CD4-positive, alpha-beta memory T cell (primary cell): ENCODE data around the gene DAB1. TPM values are rescaled to one million over a fixed set of nuclear protein-coding genes. Genes with fewer than 3 reads are reported as not detected.

ENCODE experiments used
- CTCF ChIA-PET: fragments of 350-600 bp; sonication (Branson Sonifier 250); formaldehyde crosslinking; loops from one replicate; lab custom pipeline; 2021; ENCODE audit warnings: inconsistent platforms; ENCODE audit not compliant: partially characterized antibody; lab: Charles Lee
- POLR2A ChIA-PET: fragments of 350-600 bp; sonication (Branson Sonifier 250); formaldehyde crosslinking; loops from one replicate; lab custom pipeline; 2021; ENCODE audit not compliant: partially characterized antibody; lab: Charles Lee
- DNase-seq, 5 donors: peaks; one replicate each; pipeline versions ENCODE4 v3.0.0 to v3.0.0-alpha.2; 2020 to 2022; ENCODE audit warnings: mixed read lengths in 1 of 5
- H3K27ac ChIP-seq: one replicate; pipeline ENCODE4 v1.7.0; 2013; ENCODE audit warnings: low read depth, low read length
- H3K27me3 ChIP-seq: 2 replicates; pipeline ENCODE4 v1.7.0; 2013; ENCODE audit warnings: mild to moderate bottlenecking, low read length, moderate library complexity; ENCODE audit not compliant: insufficient read depth
- H3K36me3 ChIP-seq: 2 replicates; pipeline ENCODE4 v1.7.0; 2013; ENCODE audit warnings: mild to moderate bottlenecking, low read length, moderate library complexity; ENCODE audit not compliant: insufficient read depth
- H3K4me1 ChIP-seq: 2 replicates; pipeline ENCODE4 v1.7.0; 2013; ENCODE audit warnings: mild to moderate bottlenecking, low read length, moderate library complexity; ENCODE audit not compliant: insufficient read depth
- H3K4me3 ChIP-seq, 2 donors: one replicate each; pipeline ENCODE4 v1.7.0; 2013; ENCODE audit warnings: low read length in 2 of 2, mild to moderate bottlenecking in 1 of 2
- H3K9me3 ChIP-seq, 2 donors: one replicate each; pipeline ENCODE4 v1.7.0; 2013; ENCODE audit warnings: low read length in 2 of 2, control low read depth in 1 of 2; ENCODE audit not compliant: control insufficient read depth in 1 of 2
- H3K27ac Mint-ChIP-seq, 7 donors: one replicate each; pipeline ENCODE4 v1.8.0; 2020 to 2021; ENCODE audit warnings: mixed read lengths in 7 of 7, mild to moderate bottlenecking in 6 of 7, inconsistent platforms in 3 of 7, moderate library complexity in 3 of 7
- H3K27me3 Mint-ChIP-seq, 2 donors: one replicate each; pipeline ENCODE4 v1.8.0; 2020 to 2021; ENCODE audit warnings: mixed read lengths in 2 of 2
- H3K36me3 Mint-ChIP-seq, 2 donors: one replicate each; pipeline ENCODE4 v1.8.0; 2020 to 2021; ENCODE audit warnings: mixed read lengths in 2 of 2, inconsistent platforms in 1 of 2, mild to moderate bottlenecking in 1 of 2
- H3K4me1 Mint-ChIP-seq, 4 donors: one replicate each; pipeline ENCODE4 v1.8.0; 2020 to 2021; ENCODE audit warnings: mixed read lengths in 4 of 4, mild to moderate bottlenecking in 1 of 4
- H3K4me3 Mint-ChIP-seq, 8 donors: one replicate each; pipeline ENCODE4 v1.8.0; 2020 to 2021; ENCODE audit warnings: mixed read lengths in 8 of 8, mild to moderate bottlenecking in 7 of 8, moderate library complexity in 6 of 8, inconsistent platforms in 3 of 8
- H3K9me3 Mint-ChIP-seq, 8 donors: one replicate each; pipeline ENCODE4 v1.8.0; 2020 to 2021; ENCODE audit warnings: mixed read lengths in 8 of 8, mild to moderate bottlenecking in 5 of 8, inconsistent platforms in 3 of 8, moderate library complexity in 1 of 8
- intact Hi-C: fragments of 100-400 bp; cut with micrococcal nuclease; formaldehyde crosslinking; loops from one replicate; pipeline ENCODE4 v1.15.1; 2023
- polyA plus RNA-seq, 2 donors: library from polyadenylated mRNA; unstranded; fragments of 300-500 nt; fragmentation: Illumina TruSeq; gene quantifications; one replicate each; pipeline ENCODE4 v1.2.3, GENCODE V29; 2021
- total RNA-seq, 2 experiments: library from RNA; stranded (reverse); gene quantifications; one replicate each; pipeline ENCODE4 v1.2.3, GENCODE V29; 2021

Gene DAB1
- total and polyA plus RNA-seq, 4 experiments from 2014 or later: 1.5 to 3.9 (median 3.2) TPM

DNA sequence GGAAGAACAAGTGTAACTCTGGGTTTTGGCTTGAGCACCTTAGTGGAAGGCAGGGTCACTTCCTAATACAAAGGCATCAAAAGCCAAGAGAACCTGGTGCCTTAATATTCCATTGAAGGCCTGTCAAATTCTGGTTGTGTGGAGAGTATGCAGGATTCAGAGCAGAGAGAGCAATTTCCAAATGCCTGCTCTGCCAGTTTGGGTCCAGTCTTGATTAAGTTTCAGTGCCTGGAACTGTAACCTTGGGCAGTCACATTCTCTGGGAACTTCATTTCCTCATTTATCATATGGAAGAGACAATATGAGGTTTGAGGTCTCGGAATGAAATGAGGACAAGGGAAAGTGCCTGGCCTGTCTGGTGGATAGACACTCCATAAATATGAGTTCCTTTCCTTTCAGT is 260.1 kb downstream of the DAB1 start:
- Histone ChIP-seq H3K9me3 (no peaks in the 10 kb centered on the region), H3K27ac (no peak overlapping the region), H3K4me1 (no peaks in the 10 kb centered on the region), H3K27me3 (no peaks in the 10 kb centered on the region), H3K36me3 (no peaks in the 10 kb centered on the region), H3K4me3 (no peak overlapping the region)
- no peaks in the 10 kb centered on the region for H3K4me1 Mint-ChIP-seq
- no peaks in the 10 kb centered on the region for H3K36me3 Mint-ChIP-seq
- intact Hi-C loops: no loop called here
- no peak for DNase-seq
- POLR2A ChIA-PET: no interaction called here
- no peak overlapping the region for H3K27ac Mint-ChIP-seq
- H3K27me3 Mint-ChIP-seq: peaks cover 2% of the 10 kb centered on the region in 2 donors
- peaks cover 0 to 2% (median 0%) of the 10 kb centered on the region in 8 donors for H3K9me3 Mint-ChIP-seq
- CTCF ChIA-PET: no interaction called here
- no peak overlapping the region for H3K4me3 Mint-ChIP-seq

DNA sequence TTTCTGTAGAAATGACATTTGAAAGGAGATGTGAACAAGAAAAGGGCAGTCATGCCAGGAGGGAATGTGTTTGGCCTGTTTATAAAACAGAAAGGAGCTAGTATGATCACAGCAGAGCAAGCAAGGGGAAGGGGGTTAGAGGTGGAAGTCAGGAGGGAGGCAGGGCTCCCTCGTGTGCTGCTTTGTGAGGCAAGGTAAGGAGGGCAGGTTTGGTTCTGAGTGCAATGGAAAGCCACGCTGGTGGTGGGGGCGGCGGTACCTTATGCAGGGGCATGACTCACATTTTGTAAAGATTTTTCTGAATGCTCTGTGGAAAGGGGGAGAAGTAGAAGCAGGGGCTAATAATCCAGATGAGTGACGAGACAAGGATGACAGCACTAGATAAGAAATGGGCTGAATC is 260.5 kb downstream of the DAB1 start:
- intact Hi-C loops: no loop called here
- H3K9me3 ChIP-seq: no peaks in the 10 kb centered on the region
- H3K4me3 Mint-ChIP-seq: no peak overlapping the region
- H3K27me3 Mint-ChIP-seq: peaks cover 2% of the 10 kb centered on the region in 2 donors
- no peaks in the 10 kb centered on the region for H3K36me3 Mint-ChIP-seq
- DNase-seq: no peak
- H3K36me3 ChIP-seq: no peaks in the 10 kb centered on the region
- H3K9me3 Mint-ChIP-seq: peaks cover 0 to 2% (median 0%) of the 10 kb centered on the region in 8 donors
- H3K4me1 Mint-ChIP-seq: no peaks in the 10 kb centered on the region
- no peak overlapping the region for H3K4me3 ChIP-seq
- H3K27me3 ChIP-seq: no peaks in the 10 kb centered on the region
- no peak overlapping the region for H3K27ac Mint-ChIP-seq
- no peaks in the 10 kb centered on the region for H3K4me1 ChIP-seq
- ChIA-PET CTCF (no interaction called here), POLR2A (no interaction called here)
- H3K27ac ChIP-seq: no peak overlapping the region

DNA sequence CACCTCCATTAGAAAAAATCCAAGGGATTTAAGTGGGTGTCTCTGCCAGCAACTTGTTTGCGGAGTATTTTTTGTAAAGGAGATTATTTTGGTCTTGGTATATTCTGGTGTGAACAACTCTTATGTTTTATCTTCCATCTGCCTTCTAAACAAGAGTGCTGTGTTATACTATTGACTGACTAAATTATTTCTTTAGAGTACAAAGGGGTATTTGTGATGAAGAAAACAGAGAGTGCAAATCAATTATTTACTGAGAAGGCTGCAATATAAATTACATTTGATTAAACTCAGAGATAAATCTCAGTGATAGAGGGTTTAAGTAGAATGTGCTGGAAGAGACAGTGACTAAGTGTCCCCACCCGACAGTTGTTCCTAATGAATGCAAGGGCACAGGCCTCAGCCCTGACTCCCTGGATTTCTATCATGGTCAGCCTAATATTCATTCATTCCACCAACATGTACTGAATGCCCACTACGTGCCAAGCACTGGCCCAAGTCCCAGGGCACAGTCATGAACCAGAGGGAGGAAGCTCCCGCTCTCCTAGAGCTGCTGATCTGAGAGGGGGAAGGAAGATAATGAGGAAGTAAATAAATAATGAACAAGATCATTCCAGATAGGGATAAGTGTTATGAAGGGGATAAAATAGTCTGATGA is 261.1 kb downstream of the DAB1 start:
- Histone ChIP-seq H3K9me3 (no peaks in the 10 kb centered on the region), H3K4me3 (no peak overlapping the region), H3K27ac (no peak overlapping the region), H3K36me3 (no peaks in the 10 kb centered on the region), H3K27me3 (no peaks in the 10 kb centered on the region), H3K4me1 (no peaks in the 10 kb centered on the region)
- POLR2A ChIA-PET: no interaction called here
- Mint-ChIP-seq H3K4me1 (no peaks in the 10 kb centered on the region), H3K27me3 (peaks cover 2% of the 10 kb centered on the region in 2 donors), H3K36me3 (no peaks in the 10 kb centered on the region), H3K9me3 (peaks cover 0 to 2% (median 0%) of the 10 kb centered on the region in 8 donors), H3K4me3 (no peak overlapping the region), H3K27ac (no peak overlapping the region)
- DNase-seq: no peak
- CTCF ChIA-PET: no interaction called here
- intact Hi-C loops: no loop called here

DNA sequence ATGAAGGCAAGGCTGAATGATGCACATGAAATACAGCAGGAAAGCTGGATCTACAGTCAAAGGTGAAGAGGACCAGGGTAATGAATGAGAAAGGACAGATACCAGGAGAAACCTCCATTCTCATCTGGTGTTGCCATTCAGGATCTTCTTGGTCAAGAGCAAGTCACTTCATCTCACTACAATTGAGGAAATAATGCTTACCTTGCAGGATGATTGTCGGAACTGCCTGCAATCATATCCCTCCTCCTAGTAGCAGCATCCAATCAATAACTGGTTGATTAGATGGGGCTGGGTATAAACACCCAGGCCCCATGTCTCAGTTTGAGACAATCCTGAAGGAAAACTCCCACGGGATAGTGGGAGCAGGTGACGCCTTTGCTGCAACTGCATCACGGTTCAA is 263.3 kb downstream of the DAB1 start:
- POLR2A ChIA-PET: no interaction called here
- H3K27me3 Mint-ChIP-seq: peaks cover 2% of the 10 kb centered on the region in 2 donors
- intact Hi-C loops: no loop called here
- no peak overlapping the region for H3K27ac Mint-ChIP-seq
- DNase-seq: no peak
- no peaks in the 10 kb centered on the region for H3K4me1 Mint-ChIP-seq
- H3K9me3 ChIP-seq: no peaks in the 10 kb centered on the region
- no peak overlapping the region for H3K4me3 Mint-ChIP-seq
- H3K9me3 Mint-ChIP-seq: peaks cover 0 to 4% (median 3%) of the 10 kb centered on the region in 8 donors
- no peaks in the 10 kb centered on the region for H3K36me3 Mint-ChIP-seq
- H3K4me1 ChIP-seq: no peaks in the 10 kb centered on the region
- H3K36me3 ChIP-seq: no peaks in the 10 kb centered on the region
- no peak overlapping the region for H3K4me3 ChIP-seq
- CTCF ChIA-PET: no interaction called here
- no peak overlapping the region for H3K27ac ChIP-seq
- H3K27me3 ChIP-seq: no peaks in the 10 kb centered on the region

DNA sequence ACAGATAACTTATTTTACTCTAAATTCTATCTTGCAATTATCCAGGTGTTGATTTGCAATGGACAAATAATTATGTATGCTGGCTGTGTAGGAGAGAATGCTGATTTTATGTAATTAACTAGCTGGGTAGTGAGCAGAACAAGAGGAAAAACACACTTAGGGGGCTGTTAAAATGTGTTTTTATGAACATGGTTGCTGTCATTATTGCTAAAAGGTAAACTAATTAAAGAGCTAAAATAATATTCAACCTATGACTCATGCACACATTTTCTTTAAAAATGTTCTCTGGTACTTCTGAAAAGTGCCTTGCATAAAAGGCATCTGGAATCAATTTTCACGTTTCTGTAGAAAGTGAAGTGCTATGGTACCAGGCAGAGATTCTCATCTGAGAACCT is 265.3 kb downstream of the DAB1 start:
- no peak for DNase-seq
- H3K36me3 Mint-ChIP-seq: no peaks in the 10 kb centered on the region
- peaks cover 2% of the 10 kb centered on the region in 2 donors for H3K27me3 Mint-ChIP-seq
- Histone ChIP-seq H3K27ac (no peak overlapping the region), H3K4me1 (no peaks in the 10 kb centered on the region), H3K27me3 (no peaks in the 10 kb centered on the region), H3K36me3 (no peaks in the 10 kb centered on the region), H3K9me3 (no peaks in the 10 kb centered on the region), H3K4me3 (no peak overlapping the region)
- POLR2A ChIA-PET: no interaction called here
- intact Hi-C loops: no loop called here
- no peak overlapping the region for H3K4me3 Mint-ChIP-seq
- CTCF ChIA-PET: no interaction called here
- peaks cover 0 to 8% (median 3%) of the 10 kb centered on the region in 8 donors for H3K9me3 Mint-ChIP-seq
- no peaks in the 10 kb centered on the region for H3K4me1 Mint-ChIP-seq
- H3K27ac Mint-ChIP-seq: no peak overlapping the region

DNA sequence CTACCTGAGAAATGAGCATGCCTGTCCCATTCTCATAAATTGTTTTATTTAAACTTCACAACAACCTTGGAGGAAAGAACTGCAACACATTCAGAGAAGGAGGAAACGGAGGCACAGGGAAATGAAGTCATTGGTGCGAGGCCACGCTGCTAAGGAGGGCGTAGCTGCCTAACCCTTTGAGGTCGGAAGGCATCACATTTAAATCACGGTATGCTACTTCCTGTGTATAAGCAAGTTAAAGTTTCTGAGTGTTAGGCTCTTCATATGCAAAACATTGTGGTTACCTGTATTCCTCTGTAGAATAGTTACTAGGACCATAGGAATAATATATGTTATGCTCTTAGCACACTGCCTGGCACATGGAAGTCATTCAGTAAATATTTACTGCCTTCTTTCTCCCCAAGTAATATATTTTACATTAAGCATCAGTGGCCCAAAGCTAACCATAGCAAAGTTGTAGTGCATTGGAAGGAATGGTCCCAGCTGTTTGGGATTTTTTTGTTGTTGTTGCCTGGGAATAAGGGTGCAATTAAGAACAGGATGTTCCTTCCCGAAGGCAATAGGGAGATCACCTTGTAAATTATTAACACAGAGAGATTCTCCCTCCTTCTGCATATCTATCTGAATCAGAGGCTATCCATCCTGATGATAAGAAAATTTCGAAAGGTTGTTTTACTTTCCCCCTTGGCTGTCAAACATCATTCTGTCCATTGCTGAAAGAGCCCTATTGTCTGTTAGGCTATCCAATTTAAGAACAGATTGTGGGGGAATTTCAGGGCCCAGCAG is 265.8 kb downstream of the DAB1 start:
- Histone ChIP-seq H3K9me3 (no peaks in the 10 kb centered on the region), H3K4me1 (no peaks in the 10 kb centered on the region), H3K27ac (no peak overlapping the region), H3K36me3 (no peaks in the 10 kb centered on the region), H3K4me3 (no peak overlapping the region), H3K27me3 (no peaks in the 10 kb centered on the region)
- ChIA-PET CTCF (no interaction called here), POLR2A (no interaction called here)
- peaks cover 2% of the 10 kb centered on the region in 2 donors for H3K27me3 Mint-ChIP-seq
- peak overlapping the region in 3 of 8 donors; percentile 12 to 23 (median 18) for H3K4me3 Mint-ChIP-seq
- DNase-seq: no peak
- peaks cover 0 to 8% (median 3%) of the 10 kb centered on the region in 8 donors for H3K9me3 Mint-ChIP-seq
- peak overlapping the region in 2 of 7 donors; percentile 14 to 54 for H3K27ac Mint-ChIP-seq
- intact Hi-C loops: no loop called here
- no peaks in the 10 kb centered on the region for H3K36me3 Mint-ChIP-seq
- H3K4me1 Mint-ChIP-seq: no peaks in the 10 kb centered on the region

DNA sequence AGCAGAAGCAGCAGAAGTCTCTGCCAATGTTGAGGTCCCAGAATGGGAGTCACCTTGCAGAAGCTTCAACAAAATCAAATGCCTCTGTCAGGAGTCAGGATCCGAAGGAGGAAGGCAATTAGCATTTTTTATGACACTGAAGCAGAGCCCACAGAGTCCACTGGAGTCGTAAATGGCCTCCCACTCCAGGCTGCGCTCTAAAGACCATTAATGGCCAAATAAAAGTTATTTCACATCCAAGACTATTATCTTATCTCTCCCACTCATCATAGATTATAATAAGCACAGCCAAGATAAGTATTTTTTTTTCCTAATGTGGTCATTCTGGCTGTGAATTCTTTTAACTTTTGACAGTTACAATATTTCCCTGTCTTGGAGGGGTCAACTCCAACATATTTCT is 267.0 kb downstream of the DAB1 start:
- peaks cover 2% of the 10 kb centered on the region in 2 donors for H3K27me3 Mint-ChIP-seq
- Histone ChIP-seq H3K36me3 (no peaks in the 10 kb centered on the region), H3K27me3 (no peaks in the 10 kb centered on the region), H3K27ac (no peak overlapping the region), H3K4me3 (no peak overlapping the region), H3K9me3 (no peaks in the 10 kb centered on the region), H3K4me1 (no peaks in the 10 kb centered on the region)
- no peak overlapping the region for H3K4me3 Mint-ChIP-seq
- intact Hi-C loops: no loop called here
- ChIA-PET CTCF (no interaction called here), POLR2A (no interaction called here)
- no peaks in the 10 kb centered on the region for H3K36me3 Mint-ChIP-seq
- peaks cover 0 to 8% (median 3%) of the 10 kb centered on the region in 8 donors for H3K9me3 Mint-ChIP-seq
- DNase-seq: no peak
- no peak overlapping the region for H3K27ac Mint-ChIP-seq
- H3K4me1 Mint-ChIP-seq: no peaks in the 10 kb centered on the region
